Upper lobe of left lung (tissue), 4 donors: Measurements from ENCODE around the gene ANXA4.

ENCODE experiments used
- EP300 ChIP-seq, 4 donors: sonication (generic); formaldehyde crosslinking; IDR thresholded peaks; one replicate each; pipeline ENCODE4 v1.5.1; 2017; ENCODE audit warnings: antibody characterized with exemption in 4 of 4, control low read depth in 2 of 4
- POLR2A ChIP-seq, 4 donors: fragments of 450-650 bp; IDR thresholded peaks; one replicate each; pipeline ENCODE4 v1.5.1; 2016 to 2017; ENCODE audit warnings: antibody characterized with exemption in 4 of 4, mild to moderate bottlenecking in 2 of 4
- POLR2AphosphoS5 ChIP-seq, 2 donors: sonication (generic); formaldehyde crosslinking; IDR thresholded peaks; one replicate each; pipeline ENCODE4 v1.5.1; 2017; ENCODE audit warnings: antibody characterized with exemption in 2 of 2
- TF ChIP-seq, protein P1 (sequence below), 6 experiments: fragments of 450-650 bp in 4 of 6; fragments of 200-600 bp in 2 of 6; sonication (generic) in 2 of 6; IDR thresholded peaks; one replicate each; pipeline ENCODE4 v1.5.1; 2016 to 2019; ENCODE audit warnings: antibody characterized with exemption in 6 of 6

DNA sequence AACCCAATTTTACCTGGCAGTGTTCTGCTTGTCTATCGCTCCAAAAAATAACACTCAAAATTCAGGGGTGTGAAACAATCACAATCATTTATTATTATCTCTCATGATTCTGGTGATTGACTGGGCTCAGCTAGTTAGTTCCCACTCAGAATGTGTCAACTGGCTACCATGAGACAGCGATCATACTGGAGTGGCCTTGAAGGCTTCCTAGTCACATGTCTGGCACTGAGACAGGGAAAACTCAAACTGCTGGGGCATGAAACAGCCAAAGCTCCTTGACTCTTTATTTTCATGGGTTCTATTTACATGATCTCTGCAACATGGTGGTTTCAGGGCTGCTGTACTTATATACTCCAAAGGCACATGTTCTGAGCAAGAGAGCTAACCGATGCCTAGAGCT lies 6.2 kb upstream of the ANXA4 start:
- TF ChIP-seq, protein P1, sequence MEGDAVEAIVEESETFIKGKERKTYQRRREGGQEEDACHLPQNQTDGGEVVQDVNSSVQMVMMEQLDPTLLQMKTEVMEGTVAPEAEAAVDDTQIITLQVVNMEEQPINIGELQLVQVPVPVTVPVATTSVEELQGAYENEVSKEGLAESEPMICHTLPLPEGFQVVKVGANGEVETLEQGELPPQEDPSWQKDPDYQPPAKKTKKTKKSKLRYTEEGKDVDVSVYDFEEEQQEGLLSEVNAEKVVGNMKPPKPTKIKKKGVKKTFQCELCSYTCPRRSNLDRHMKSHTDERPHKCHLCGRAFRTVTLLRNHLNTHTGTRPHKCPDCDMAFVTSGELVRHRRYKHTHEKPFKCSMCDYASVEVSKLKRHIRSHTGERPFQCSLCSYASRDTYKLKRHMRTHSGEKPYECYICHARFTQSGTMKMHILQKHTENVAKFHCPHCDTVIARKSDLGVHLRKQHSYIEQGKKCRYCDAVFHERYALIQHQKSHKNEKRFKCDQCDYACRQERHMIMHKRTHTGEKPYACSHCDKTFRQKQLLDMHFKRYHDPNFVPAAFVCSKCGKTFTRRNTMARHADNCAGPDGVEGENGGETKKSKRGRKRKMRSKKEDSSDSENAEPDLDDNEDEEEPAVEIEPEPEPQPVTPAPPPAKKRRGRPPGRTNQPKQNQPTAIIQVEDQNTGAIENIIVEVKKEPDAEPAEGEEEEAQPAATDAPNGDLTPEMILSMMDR (IDR thresholded peaks at IDR 0.05), result no peak
- no peak for TF ChIP-seq POLR2A (IDR thresholded peaks at IDR 0.05)
- TF ChIP-seq POLR2AphosphoS5 (IDR thresholded peaks at IDR 0.05), result no peak
- no peak for TF ChIP-seq EP300 (IDR thresholded peaks at IDR 0.05)
